ENCODE data around the gene ITPRIPL2. TPM values are rescaled to one million over a fixed set of nuclear protein-coding genes. Genes with fewer than 3 reads are reported as not detected.

ITPRIPL2 gene
- total and polyA plus RNA-seq, 2 of the 13 experiments (the other 11 are each of a cell fraction or from before 2014, with no cell fraction given): 5.9 to 12.6 TPM

- no peak for TF ChIP-seq LRRFIP1 (CRISPR knock-in tag; conservative IDR thresholded peaks at IDR 0.05)
- peak; percentile 100 for TF ChIP-seq CEBPB (IDR thresholded peaks at IDR 0.05; ENCODE audit: borderline replicate concordance, low read depth, low read length)
- peak; percentile 98 for TF ChIP-seq ARID4A (CRISPR knock-in tag; IDR thresholded peaks at IDR 0.05; ENCODE audit: borderline replicate concordance)
- peak; percentile 78 for TF ChIP-seq SIN3A (IDR thresholded peaks at IDR 0.05; ENCODE audit: borderline replicate concordance, low read depth, low read length)
- TF ChIP-seq CREB1 (IDR thresholded peaks at IDR 0.05): peak; percentile 99
- peak; percentile 99 for TF ChIP-seq CREB1 (CRISPR knock-in tag; IDR thresholded peaks at IDR 0.05)
- no peak; the same call in 1 of the 2 replicates for TF ChIP-seq KLF11 (CRISPR knock-in tag; IDR thresholded peaks at IDR 0.05)
- TF ChIP-seq SP2 (CRISPR knock-in tag; IDR thresholded peaks at IDR 0.05): peak; percentile 98
- TF ChIP-seq BCL6 (CRISPR knock-in tag; IDR thresholded peaks at IDR 0.05): no peak; the same call in 1 of the 2 replicates
- peak; percentile 95; the same call in 1 of the 2 replicates for TF ChIP-seq POLR2AphosphoS2 (IDR thresholded peaks at IDR 0.05; ENCODE audit: low read depth, low read length)
- TF ChIP-seq SP1 (IDR thresholded peaks at IDR 0.05): no peak
- TF ChIP-seq SP1 (CRISPR knock-in tag; IDR thresholded peaks at IDR 0.05): peak; percentile 63
- TF ChIP-seq ZKSCAN1 (IDR thresholded peaks at IDR 0.05; ENCODE audit: low read length): 0 out of 2 replicates have a peak, but pooled peaks have one; percentile 47
- TF ChIP-seq EHMT2 (IDR thresholded peaks at IDR 0.05; ENCODE audit: borderline replicate concordance, low read depth, low read length): no peak
- TF ChIP-seq HMG20B (CRISPR knock-in tag; conservative IDR thresholded peaks at IDR 0.05): no peak; the same call in 1 of the 2 replicates
- peak; percentile 67; the same call in 1 of the 2 replicates for TF ChIP-seq ZNF274 (CRISPR knock-in tag; IDR thresholded peaks at IDR 0.05)
- TF ChIP-seq ZNF737 (CRISPR knock-in tag; IDR thresholded peaks at IDR 0.05; ENCODE audit: borderline replicate concordance): no peak
- TF ChIP-seq ELK4 (CRISPR knock-in tag; IDR thresholded peaks at IDR 0.05; ENCODE audit: borderline replicate concordance): peak; percentile 48; the same call in 1 of the 2 replicates
- no peak for TF ChIP-seq GATA4 (IDR thresholded peaks at IDR 0.05; ENCODE audit: borderline replicate concordance, low read depth)
- no peak for TF ChIP-seq TCF12 (IDR thresholded peaks at IDR 0.05)
- TF ChIP-seq TCF12 (CRISPR knock-in tag; IDR thresholded peaks at IDR 0.05): 0 out of 2 replicates have a peak, but pooled peaks have one; percentile 14
Observed at GRCh38 chr16:19067349-19068236, 46.2 kb upstream of the ITPRIPL2 start, which contains the start of gene COQ7 (continued).

Data from HepG2 (cell line).